Measurements from ENCODE around the gene CERK. TPM values are rescaled to one million over a fixed set of nuclear protein-coding genes. Genes with fewer than 3 reads are reported as not detected.

CERK gene
- total RNA-seq, 1 donor from 2014 or later, result 26.1 TPM

- peaks cover 24% of the 10 kb centered on the region for H3K36me3 ChIP-seq
- H3K27me3 ChIP-seq (ENCODE audit: low read depth), result no peaks in the 10 kb centered on the region
- intact Hi-C loops (cut with DNase I), result no loop called here
- H3K4me3 ChIP-seq, result no peak overlapping the region
- no peak overlapping the region for H3K27ac ChIP-seq
- ATAC-seq, result no peak
- TF ChIP-seq, protein P1, sequence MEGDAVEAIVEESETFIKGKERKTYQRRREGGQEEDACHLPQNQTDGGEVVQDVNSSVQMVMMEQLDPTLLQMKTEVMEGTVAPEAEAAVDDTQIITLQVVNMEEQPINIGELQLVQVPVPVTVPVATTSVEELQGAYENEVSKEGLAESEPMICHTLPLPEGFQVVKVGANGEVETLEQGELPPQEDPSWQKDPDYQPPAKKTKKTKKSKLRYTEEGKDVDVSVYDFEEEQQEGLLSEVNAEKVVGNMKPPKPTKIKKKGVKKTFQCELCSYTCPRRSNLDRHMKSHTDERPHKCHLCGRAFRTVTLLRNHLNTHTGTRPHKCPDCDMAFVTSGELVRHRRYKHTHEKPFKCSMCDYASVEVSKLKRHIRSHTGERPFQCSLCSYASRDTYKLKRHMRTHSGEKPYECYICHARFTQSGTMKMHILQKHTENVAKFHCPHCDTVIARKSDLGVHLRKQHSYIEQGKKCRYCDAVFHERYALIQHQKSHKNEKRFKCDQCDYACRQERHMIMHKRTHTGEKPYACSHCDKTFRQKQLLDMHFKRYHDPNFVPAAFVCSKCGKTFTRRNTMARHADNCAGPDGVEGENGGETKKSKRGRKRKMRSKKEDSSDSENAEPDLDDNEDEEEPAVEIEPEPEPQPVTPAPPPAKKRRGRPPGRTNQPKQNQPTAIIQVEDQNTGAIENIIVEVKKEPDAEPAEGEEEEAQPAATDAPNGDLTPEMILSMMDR (IDR thresholded peaks at IDR 0.05), result no peak
- H3K4me1 ChIP-seq, result no peaks in the 10 kb centered on the region
- no peaks in the 10 kb centered on the region for H3K9me3 ChIP-seq
- DNase-seq, result no peak
Measured at GRCh38 chr22:46659059-46659790, 78.8 kb downstream of the CERK start.

DNA sequence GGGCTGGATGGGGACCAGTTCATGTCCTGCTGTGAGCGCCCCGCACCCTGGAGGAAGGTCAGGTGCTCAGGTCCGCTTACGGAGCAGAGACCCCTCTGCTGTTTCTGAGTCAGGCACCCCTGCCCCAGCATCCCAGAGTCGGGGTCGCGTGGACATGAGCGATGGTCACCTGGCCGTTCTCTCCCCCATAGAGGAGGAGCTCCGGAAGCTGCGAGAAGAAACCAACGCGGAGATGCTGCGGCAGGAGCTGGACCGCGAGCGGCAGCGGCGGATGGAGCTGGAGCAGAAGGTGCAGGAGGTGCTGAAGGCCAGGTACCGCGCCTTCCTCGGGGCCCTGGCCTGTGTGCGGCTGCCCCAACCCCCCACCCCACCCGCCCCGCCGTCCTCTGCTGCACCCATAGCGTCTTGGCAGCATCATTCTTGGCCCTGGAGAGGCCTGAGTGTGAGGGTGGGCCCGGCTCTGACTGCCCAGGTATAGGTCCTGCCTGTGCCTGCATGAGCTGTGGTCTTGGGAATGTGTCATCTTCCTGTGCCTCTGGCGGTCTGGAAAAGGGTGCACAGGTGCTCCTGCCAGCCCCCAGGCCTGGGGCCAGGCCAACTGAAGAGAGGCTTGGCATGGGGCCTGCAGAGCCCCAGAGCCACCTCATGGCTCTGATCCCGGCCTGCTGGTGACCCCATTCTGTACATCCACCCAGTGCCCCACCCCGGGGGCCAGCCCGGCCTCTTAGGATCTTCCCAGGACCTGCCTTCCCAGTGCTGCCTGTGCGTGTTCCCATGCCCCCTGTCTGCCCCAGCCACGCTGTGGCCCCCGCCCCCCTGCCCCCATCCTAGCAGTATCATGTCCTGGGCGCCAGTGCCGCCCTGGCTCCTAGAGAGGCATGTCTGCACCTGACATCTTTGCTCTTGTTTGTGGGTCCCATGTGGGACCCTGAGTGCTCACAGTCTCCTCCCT, 79.8 kb downstream of the CERK start:
- DNase-seq, result no peak
- TF ChIP-seq, protein P1 (IDR thresholded peaks at IDR 0.05), result no peak
- H3K36me3 ChIP-seq, result peaks cover 17% of the 10 kb centered on the region
- no peak overlapping the region for H3K4me3 ChIP-seq
- ATAC-seq, result no peak
- H3K9me3 ChIP-seq, result no peaks in the 10 kb centered on the region
- no peak overlapping the region for H3K27ac ChIP-seq
- no peaks in the 10 kb centered on the region for H3K27me3 ChIP-seq (ENCODE audit: low read depth)
- H3K4me1 ChIP-seq, result peaks cover 5% of the 10 kb centered on the region
- intact Hi-C loops (cut with DNase I), result no loop called here

- Histone ChIP-seq H3K9me3 (no peaks in the 10 kb centered on the region), H3K27ac (no peak overlapping the region), H3K4me1 (peaks cover 11% of the 10 kb centered on the region), H3K36me3 (peaks cover 11% of the 10 kb centered on the region), H3K27me3 (ENCODE audit: low read depth) (no peaks in the 10 kb centered on the region), H3K4me3 (no peak overlapping the region)
- intact Hi-C loops (cut with DNase I), result no loop called here
- TF ChIP-seq, protein P1 (IDR thresholded peaks at IDR 0.05), result no peak
- ATAC-seq (no peak), DNase-seq (no peak)
Measured at GRCh38 chr22:46657655-46657953, 80.4 kb downstream of the CERK start.

DNA sequence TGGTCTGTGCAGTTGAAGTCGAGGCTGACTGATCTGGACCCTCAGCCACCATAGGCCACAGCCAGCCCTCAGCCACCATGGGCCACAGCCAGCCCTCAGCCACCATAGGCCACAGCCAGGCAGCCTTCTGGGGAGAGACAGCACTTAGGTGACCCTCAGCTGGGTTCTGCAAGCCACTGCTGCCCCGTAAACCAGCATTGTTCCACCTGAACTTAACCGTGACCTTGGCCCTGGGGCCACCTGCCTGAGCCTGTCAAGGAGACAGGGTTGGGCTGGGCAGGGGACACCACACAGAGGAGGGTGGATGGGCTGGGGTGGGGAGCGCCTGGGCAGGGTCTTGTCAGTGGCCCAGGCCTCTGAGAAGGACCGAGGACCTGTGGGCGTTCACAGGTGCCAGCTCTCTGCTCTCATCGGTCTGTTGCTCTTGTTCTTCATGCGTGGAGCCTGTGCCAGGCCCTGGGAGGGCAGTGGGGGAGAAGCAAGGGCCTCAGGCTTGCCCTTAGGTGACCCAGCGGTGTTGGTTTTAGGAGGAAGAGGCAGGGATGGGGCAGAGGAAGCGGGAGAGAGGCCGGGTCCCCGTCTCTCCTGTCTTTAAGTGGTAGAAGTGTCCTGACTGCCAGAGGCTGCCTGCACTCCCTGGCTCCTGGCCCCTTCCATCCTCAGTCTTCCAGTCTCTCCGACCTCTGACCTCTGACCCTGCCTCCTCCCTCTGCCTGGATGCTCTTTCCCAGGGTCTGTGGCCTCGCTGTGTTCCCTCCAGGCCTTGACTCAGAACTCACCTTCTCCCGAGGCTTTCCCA, 81.0 kb downstream of the CERK start:
- peaks cover 5% of the 10 kb centered on the region for H3K36me3 ChIP-seq
- no peak overlapping the region for H3K27ac ChIP-seq
- intact Hi-C loops (cut with DNase I), result no loop called here
- H3K4me3 ChIP-seq, result no peak overlapping the region
- H3K4me1 ChIP-seq, result peaks cover 11% of the 10 kb centered on the region
- H3K27me3 ChIP-seq (ENCODE audit: low read depth), result no peaks in the 10 kb centered on the region
- ATAC-seq (no peak), DNase-seq (no peak)
- H3K9me3 ChIP-seq, result no peaks in the 10 kb centered on the region
- TF ChIP-seq, protein P1 (IDR thresholded peaks at IDR 0.05), result no peak

GRCh38 chr22:46655861-46656608, 82.0 kb downstream of the CERK start:
- ATAC-seq (no peak), DNase-seq (no peak)
- H3K4me3 ChIP-seq, result no peak overlapping the region
- no peaks in the 10 kb centered on the region for H3K9me3 ChIP-seq
- peaks cover 4% of the 10 kb centered on the region for H3K36me3 ChIP-seq
- peaks cover 11% of the 10 kb centered on the region for H3K4me1 ChIP-seq
- H3K27ac ChIP-seq, result no peak overlapping the region
- intact Hi-C loops (cut with DNase I), result no loop called here
- TF ChIP-seq, protein P1 (IDR thresholded peaks at IDR 0.05), result no peak
- H3K27me3 ChIP-seq (ENCODE audit: low read depth), result no peaks in the 10 kb centered on the region
